GM12892 (cell line): Measurements from ENCODE around the gene MAB21L2.

Source experiments
- POLR2A ChIP-seq: IDR thresholded peaks from 2 replicates; pipeline ENCODE4 v1.6.1; 2011; ENCODE audit warnings: low read depth, low read length, control low read depth
- POLR2AphosphoS5 ChIP-seq: IDR thresholded peaks from 2 replicates; pipeline ENCODE4 v1.6.1; 2011; ENCODE audit warnings: low read depth, low read length, control low read depth
- TAF1 ChIP-seq: IDR thresholded peaks from 2 replicates; pipeline ENCODE4 v1.6.1; 2011; ENCODE audit warnings: low read depth, mild to moderate bottlenecking, control low read depth, low read length, borderline replicate concordance

GRCh38 chr4:150561143-150561737, 20.7 kb upstream of the MAB21L2 start:
- TF ChIP-seq POLR2A (no peak), TAF1 (no peak), POLR2AphosphoS5 (no peak)
